SKM-1 treated with dmso at 0.1 percent for 144 hours (cell line): Measurements from ENCODE around the gene AGAP3.

Experiments
- DNase-seq: peaks from one replicate; lab custom pipeline; 2025; ENCODE audit not compliant: unreplicated experiment; lab: John Stamatoyannopoulos, UW

The AGAP3 gene

DNA sequence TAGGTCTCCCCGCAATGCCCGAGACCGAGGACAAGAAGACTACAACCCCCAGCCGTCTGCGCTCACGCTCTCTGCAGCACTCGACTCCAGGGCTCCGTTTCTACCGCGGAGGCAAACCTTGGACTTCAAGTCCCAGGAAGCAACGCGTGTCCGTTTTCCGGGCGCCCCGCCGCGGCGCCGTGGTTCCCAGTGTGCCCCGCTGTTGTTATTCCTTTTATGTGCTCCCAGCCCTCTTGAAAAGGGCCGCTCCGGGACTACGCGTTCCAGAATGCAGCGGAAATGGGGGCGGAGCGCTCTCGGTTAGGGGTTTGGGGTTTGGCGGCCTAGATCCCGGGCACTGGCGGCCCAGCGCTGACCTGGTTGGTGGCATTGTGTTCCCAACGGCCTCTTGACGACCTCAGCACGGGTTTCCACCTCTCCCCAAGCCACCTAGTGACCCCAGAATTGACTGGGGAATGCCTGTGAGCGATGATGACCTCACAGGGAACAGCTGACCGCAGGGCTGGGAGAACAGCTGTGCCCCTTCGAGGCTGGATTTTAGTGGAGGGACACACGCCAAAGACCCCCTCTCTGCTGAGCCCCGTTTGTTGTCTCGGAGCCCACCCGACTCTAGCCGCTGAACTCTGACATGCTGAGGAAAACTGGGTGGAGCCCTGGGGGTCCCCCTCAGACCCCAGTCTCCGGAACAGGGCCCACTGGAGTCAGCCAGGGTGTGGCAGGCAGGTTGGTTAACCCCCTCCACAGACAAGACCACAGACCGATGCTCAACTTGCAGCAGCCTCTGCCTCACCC lies 28.1 kb upstream of the AGAP3 start:
- DNase-seq, result peak; percentile 85

DNA sequence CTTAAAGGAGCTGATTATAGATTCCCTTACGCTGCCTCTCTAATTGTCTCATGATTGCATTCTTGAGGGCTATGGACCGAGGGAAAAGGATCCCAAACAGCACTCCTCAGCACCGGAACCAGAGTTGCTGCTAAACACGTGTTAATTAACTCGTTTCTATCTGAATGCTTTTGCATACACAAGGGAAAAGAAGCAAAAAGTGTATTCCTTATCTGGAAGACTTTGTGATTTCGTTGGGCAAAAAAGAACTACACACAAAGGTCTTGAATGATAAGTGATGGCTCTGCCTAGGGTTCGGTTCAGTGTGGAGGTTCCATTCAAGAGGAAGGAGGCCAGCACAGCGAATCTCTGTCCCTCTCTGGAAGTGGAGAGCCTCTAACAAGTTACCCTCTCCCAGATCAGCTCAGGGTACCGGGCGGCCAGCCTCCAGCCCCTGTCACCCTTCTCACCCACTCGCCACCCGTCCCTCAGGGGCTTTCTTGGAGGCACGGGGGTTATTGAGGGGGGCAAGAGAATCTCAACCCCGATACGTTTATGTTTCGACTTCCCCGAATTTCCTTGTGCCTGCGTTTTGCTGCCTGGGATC lies 27.4 kb upstream of the AGAP3 start:
- no peak for DNase-seq

- peak; percentile 35 for DNase-seq
Measured at GRCh38 chr7:151059367-151060112, 26.7 kb upstream of the AGAP3 start, which contains the start of gene SLC4A2. TSS of gene SLC4A2 (plus strand) at chr7:151059589. CDS start at chr7:151061988, 2,399 bp downstream.

DNA sequence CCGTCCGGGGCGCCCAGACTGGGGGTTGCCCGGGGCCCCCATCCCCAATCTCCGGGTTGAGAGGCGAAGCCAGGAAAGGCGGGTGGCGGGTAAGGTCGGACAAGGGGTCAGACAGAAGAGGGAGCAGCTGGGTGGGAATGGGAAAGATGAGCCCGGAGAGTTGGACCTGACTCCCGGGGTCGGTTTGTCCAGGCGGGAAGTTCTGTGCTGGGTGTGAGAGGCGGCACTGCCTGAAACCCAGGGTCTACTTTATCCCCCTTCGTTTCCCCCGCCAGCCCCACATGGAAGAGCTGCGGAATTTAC lies 26.2 kb upstream of the AGAP3 start:
- DNase-seq, result no peak

DNA sequence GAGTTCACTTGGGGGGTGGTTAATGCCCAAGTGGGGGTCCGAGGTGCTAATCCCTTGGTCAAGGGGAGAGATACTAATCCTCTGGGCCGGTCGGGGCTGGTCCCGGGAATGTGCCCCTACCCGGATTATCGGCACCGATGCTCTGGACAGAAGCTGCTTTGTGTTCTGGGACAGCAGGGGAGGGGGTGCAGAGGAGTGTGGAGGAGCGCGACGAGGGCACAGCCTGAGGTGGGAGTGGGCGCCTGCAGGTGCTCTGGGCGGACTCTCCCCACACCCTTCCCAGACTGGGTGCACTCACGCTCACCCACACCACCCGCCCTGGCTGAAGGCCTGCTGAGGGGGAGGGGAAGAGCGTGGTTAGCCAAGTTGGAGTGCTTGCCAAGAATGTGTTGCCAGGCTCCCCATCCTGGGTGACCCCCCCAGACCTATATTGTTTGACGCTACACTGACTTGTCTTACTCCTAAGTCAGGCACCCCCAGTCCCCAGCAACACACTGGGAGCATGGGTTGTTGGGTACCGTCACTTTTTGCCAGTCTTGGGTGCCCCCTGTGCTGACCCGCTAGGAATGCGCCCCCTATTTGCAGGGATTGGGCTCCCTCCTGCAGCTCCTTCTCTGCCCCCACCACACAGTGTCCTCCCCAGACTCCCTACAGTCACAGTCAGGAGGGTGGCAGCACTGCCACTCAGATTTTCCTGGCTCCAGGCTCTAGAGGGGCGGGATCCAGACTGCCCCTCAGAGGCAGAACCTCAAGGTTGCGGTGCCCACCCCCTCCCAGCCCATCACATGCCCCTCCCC lies 25.7 kb upstream of the AGAP3 start:
- DNase-seq, result no peak

DNA sequence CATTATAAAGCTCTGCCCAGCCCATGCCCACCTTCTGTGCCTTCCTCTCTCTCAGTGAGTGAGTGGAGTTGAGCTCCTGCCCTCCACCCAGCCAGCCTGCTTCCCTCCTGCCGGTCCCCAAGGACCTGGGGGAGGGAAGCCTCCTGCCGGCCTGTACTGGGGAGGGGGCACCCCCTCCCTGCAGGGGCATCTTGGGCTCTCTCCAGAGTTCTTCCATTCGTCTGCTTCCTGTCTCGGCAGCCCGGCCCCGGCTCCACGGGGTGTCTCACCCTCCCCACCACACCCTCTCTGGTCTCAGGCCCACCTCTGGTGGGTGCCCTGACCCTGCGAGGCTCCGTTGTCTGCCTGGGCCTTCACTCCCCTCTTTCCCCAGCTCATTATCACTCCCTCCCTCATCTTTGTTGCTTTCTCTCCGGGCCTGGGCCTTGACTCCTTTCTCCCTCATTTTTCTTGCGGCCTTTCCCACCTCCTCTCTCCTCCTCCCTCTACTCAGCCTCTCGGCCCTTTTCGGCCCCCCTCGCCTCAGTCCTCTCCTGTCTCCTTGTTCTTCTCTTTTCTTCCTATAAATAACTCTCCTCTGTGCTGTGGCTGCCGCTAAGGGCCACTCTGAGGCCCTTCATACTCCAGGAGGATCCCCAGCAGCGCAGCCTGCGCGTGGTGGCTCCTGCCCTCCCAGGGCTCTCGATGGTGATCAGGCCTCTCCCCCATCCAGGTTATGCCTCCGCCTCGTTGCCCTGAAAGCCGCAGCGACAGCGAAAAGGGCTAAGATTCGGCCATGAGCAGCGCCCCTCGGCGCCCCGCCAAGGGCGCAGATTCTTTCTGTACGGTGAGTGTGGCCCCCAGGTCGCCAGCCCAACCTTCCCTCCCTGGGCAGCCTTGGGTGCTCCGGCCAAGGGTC lies 24.8 kb upstream of the AGAP3 start:
- DNase-seq, result no peak

DNA sequence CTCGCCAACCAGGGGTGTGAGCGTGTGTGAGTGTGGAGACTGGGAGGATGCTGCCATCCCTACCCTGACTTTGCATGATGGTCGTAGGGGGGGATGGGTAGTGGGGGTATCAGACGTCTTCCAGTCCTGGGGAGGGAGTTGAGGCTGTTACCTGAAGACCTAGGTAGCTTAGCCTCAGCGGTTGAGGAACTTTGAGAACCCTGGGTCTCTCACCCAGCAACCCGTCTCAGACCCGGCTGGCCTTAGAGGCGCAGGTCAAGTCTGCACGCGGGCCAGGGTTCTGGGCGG lies 24.2 kb upstream of the AGAP3 start:
- DNase-seq, result no peak

GRCh38 chr7:151062399-151063211 lies 23.7 kb upstream of the AGAP3 start:
- DNase-seq, result no peak

DNA sequence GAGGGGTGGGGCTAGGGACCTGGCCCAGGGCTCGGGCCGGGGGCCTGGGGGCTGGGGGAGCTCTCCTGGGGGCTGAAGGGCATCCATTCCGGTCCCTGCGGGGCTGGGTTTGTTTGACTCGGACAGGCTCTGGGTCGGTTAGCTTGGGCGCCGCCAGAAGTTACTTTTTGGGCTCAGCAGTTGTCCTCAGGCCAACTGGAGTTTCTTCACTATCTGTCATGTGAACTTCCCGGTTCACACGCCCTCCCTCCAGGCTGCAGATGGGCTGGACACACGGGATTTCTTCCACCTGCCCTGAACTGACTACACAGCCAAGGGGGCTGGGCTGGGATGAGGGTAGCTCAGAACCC lies 23.1 kb upstream of the AGAP3 start:
- DNase-seq, result no peak

GRCh38 chr7:151064454-151064853 lies 21.8 kb upstream of the AGAP3 start:
- DNase-seq, result no peak

GRCh38 chr7:151064993-151065392 lies 21.3 kb upstream of the AGAP3 start:
- DNase-seq, result no peak

DNA sequence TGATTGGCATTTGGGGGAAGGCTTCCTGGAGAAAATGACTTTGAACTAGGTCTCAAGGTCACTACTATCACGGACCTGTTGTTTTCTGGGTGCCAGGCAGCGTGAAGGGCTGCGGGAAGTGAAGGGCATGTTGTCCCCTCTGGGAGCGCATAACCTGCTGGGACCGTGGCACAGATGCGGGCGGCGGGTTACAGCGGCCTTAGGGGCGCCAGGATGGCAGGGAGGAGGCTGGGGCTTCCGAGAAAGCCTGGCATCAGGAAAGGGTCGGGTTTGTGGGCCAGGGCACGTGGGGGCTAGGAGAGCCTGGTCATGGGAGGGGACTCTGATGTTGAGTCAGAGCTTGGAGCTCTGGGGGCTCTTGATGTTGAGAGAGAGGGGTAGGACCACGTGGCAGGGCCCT lies 20.8 kb upstream of the AGAP3 start:
- DNase-seq, result no peak

GRCh38 chr7:151066273-151066974 lies 19.9 kb upstream of the AGAP3 start:
- no peak for DNase-seq

- no peak for DNase-seq
Measured at GRCh38 chr7:151068069-151068773, 18.1 kb upstream of the AGAP3 start.

DNA sequence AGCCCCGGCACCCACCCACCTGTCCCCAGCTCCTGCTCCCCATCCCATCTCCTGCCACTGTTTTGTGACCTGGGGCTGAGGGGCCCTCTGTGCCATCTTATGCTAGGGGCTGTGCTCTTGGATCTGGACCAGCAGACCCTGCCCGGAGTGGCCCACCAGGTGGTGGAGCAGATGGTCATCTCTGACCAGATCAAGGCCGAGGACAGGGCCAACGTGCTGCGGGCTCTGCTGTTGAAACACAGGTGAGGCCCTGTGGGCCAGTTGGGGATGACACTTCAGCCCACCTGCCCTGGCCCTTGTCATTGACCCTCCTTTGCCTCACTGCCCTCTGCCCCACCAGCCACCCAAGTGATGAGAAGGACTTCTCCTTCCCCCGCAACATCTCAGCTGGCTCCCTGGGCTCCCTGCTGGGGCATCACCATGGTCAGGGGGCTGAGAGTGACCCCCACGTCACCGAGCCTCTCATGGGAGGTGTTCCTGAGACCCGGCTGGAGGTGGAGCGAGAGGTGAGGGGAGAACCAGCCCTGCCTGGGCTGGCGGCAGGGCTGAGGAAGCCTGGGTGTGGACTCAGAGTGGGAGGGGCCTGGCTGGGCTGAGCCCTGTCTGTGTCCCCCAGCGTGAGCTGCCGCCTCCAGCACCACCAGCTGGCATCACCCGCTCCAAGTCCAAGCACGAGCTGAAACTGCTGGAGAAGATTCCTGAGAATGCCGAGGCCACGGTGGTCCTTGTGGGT lies 16.3 kb upstream of the AGAP3 start:
- DNase-seq, result no peak

DNA sequence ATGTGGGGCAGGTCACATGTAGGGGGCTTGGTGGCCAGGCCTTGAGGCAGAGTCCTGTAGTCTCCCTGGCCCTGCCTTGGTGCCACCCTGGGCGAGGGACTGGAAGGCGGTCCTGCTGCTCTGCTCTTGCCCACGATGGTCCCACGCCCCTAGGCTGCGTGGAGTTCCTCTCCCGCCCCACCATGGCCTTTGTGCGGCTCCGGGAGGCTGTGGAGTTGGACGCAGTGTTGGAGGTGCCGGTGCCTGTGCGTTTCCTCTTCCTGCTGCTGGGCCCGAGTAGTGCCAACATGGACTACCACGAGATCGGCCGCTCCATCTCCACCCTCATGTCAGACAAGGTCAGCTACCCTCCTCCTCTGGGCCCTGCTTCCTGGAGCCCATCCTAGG lies 15.7 kb upstream of the AGAP3 start:
- DNase-seq, result no peak

DNA sequence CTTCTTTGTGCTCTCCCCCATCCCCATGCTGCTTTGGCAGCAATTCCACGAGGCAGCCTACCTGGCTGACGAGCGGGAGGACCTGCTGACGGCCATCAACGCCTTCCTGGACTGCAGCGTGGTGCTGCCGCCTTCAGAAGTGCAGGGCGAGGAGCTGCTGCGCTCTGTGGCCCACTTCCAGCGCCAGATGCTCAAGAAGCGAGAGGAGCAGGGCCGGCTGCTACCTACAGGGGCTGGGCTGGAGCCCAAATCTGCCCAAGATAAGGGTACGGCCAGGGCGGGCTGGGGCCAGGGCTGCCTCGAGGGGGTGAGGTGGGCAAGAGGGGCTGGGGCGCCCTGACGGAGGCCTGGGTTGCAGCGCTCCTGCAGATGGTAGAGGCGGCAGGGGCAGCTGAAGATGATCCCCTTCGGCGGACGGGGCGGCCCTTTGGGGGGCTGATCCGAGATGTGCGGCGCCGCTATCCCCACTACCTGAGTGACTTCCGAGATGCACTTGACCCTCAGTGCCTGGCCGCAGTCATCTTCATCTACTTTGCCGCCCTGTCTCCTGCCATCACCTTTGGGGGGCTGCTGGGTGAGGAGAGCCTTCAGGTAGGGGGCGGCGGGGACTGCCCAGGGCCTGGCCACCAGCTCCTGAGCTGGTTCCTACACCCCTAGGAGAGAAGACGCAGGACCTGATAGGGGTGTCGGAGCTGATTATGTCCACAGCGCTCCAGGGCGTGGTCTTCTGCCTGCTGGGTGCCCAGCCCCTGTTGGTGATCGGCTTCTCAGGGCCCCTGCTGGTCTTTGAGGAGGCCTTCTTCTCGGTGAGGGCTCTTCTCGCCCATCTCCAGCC lies 15.0 kb upstream of the AGAP3 start:
- no peak for DNase-seq
